Germinal center (tissue), 1 donor: ENCODE data around the gene ALDH4A1.
"Not testable (repeated sequence)": the region's sequence is repeated elsewhere in the genome, so short reads cannot be mapped to it uniquely, and the experiment has no call there.

ENCODE experiments used
- DNase-seq: peaks from one replicate; pipeline ENCODE4 v3.0.0; 2012; ENCODE audit warnings: mixed read lengths, low spot score

Gene ALDH4A1

GRCh38 chr1:18900303-18900841, 2.0 kb downstream of the ALDH4A1 start:
- DNase-seq: no peak

- DNase-seq: no peak
Observed at GRCh38 chr1:18899363-18900049, 2.8 kb downstream of the ALDH4A1 start.

- DNase-seq: no peak
Observed at GRCh38 chr1:18898567-18898966, 3.8 kb downstream of the ALDH4A1 start.

- no peak for DNase-seq
Observed at GRCh38 chr1:18895317-18895716, 7.0 kb downstream of the ALDH4A1 start.

- no peak for DNase-seq
Observed at GRCh38 chr1:18893120-18893519, 9.2 kb downstream of the ALDH4A1 start.

GRCh38 chr1:18891858-18892257, 10.5 kb downstream of the ALDH4A1 start:
- DNase-seq: not testable (repeated sequence)

- no peak for DNase-seq
Observed at GRCh38 chr1:18891426-18891780, 11.0 kb downstream of the ALDH4A1 start.

GRCh38 chr1:18890706-18891425, 11.5 kb downstream of the ALDH4A1 start:
- no peak for DNase-seq

GRCh38 chr1:18886003-18886335, 16.4 kb downstream of the ALDH4A1 start:
- DNase-seq: no peak

GRCh38 chr1:18885311-18886002, 16.9 kb downstream of the ALDH4A1 start:
- DNase-seq: no peak

GRCh38 chr1:18884727-18885126, 17.6 kb downstream of the ALDH4A1 start:
- no peak for DNase-seq

GRCh38 chr1:18884419-18884717, 18.0 kb downstream of the ALDH4A1 start:
- DNase-seq: no peak

- DNase-seq: peak; percentile 57
Observed at GRCh38 chr1:18883636-18884418, 18.5 kb downstream of the ALDH4A1 start.

- DNase-seq: no peak
Observed at GRCh38 chr1:18883079-18883478, 19.3 kb downstream of the ALDH4A1 start.

- DNase-seq: no peak
Observed at GRCh38 chr1:18882486-18882885, 19.9 kb downstream of the ALDH4A1 start.

GRCh38 chr1:18881642-18882431, 20.5 kb downstream of the ALDH4A1 start:
- DNase-seq: no peak

- DNase-seq: no peak
Observed at GRCh38 chr1:18881164-18881563, 21.2 kb downstream of the ALDH4A1 start.

- DNase-seq: no peak
Observed at GRCh38 chr1:18880585-18880984, 21.8 kb downstream of the ALDH4A1 start.

GRCh38 chr1:18879791-18880309, 22.5 kb downstream of the ALDH4A1 start:
- no peak for DNase-seq

- no peak for DNase-seq
Observed at GRCh38 chr1:18879215-18879790, 23.1 kb downstream of the ALDH4A1 start.
